ENCODE measurements around the gene HSD17B11. TPM values are rescaled to one million over a fixed set of nuclear protein-coding genes. Genes with fewer than 3 reads are reported as not detected.
"Not testable (repeated sequence)": the region's sequence is repeated elsewhere in the genome, so short reads cannot be mapped to it uniquely, and the experiment has no call there.

The HSD17B11 gene
- polyA plus RNA-seq, 4 donors = 196 to 420 (median 281) TPM

DNA sequence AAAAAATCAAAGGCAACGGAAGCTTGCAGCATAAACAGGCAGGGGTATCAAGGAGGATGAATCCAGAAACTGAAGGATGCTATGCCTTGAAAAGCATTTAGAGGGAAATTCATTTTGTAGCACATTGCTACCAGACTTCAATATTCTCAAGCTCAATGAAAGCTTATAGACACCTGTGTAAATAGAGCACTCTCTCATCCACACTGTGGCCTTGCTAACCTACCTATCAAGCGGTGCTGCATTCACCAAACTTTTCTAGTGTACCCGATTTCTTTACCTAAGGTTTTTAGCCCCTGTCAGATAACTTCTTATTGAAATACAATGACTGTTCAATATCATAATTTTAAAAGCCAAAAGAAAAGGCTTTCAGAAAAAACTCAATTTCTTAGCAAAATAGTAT is 48.1 kb downstream of the HSD17B11 start:
- Histone ChIP-seq H3K27me3 (ENCODE audit: control insufficient read depth in 3 of 3, insufficient read depth in 3 of 3, low read length in 3 of 3) (no peaks in the 10 kb centered on the region), H3K4me3 (ENCODE audit: low read depth in 1 of 3, low read length in 3 of 3) (no peak overlapping the region), H3K4me1 (ENCODE audit: control insufficient read depth in 3 of 3, insufficient read depth in 2 of 3, low read depth in 1 of 3, low read length in 2 of 3) (no peaks in the 10 kb centered on the region), H3K27ac (ENCODE audit: low read depth in 1 of 3, low read length in 2 of 3) (no peak overlapping the region), H3K36me3 (ENCODE audit: control insufficient read depth in 3 of 3, insufficient read depth in 2 of 3, low read depth in 1 of 3, low read length in 3 of 3) (peaks cover 5 to 32% (median 23%) of the 10 kb centered on the region in 3 donors), H3K9me3 (ENCODE audit: control insufficient read depth in 2 of 2, insufficient read depth in 1 of 2, low read depth in 1 of 2, low read length in 1 of 2) (peaks cover 0 to 3% of the 10 kb centered on the region in 2 donors)
- 86 to 93% (median 89%) methylated on average over 3 of the region's 3 CpGs for WGBS, 3 donors
- DNase-seq (no peak), FAIRE-seq (no peak)

DNA sequence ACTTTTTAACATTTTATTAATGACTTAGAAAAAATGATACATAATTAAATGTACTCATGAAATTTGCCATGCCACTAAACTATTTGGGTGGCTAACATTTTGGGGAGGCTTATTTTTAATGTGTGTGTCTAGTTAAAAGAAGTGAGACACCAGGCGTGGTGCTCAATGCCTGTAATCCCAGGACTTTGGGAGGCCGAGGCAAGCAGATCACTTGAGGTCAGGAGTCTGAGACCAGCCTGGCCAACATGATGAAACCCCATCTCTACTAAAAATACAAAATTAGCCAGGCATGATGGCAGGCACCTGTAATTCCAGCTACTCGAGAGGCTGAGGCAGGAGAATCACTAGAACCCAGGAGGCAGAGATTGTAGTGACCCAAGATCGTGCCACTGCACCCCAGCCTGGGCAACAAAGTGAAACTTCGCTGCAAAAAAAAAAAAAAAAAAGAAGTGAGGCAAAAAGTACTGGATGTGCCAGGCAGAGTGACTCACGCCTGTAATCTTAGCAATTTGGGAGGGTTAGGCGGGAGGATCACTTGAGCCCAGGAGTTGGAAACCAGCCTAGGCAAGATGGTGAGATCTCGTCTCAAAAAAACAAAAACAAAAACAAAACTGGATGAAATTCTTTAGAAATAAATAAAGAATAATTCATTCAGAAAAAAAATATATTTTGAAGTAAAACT is 48.9 kb downstream of the HSD17B11 start:
- not testable (repeated sequence) for H3K4me3 ChIP-seq (ENCODE audit: low read depth in 1 of 3, low read length in 3 of 3); H3K4me1 ChIP-seq (ENCODE audit: control insufficient read depth in 3 of 3, insufficient read depth in 2 of 3, low read depth in 1 of 3, low read length in 2 of 3); DNase-seq; H3K9me3 ChIP-seq (ENCODE audit: control insufficient read depth in 2 of 2, insufficient read depth in 1 of 2, low read depth in 1 of 2, low read length in 1 of 2); H3K27me3 ChIP-seq (ENCODE audit: control insufficient read depth in 3 of 3, insufficient read depth in 3 of 3, low read length in 3 of 3); FAIRE-seq; H3K27ac ChIP-seq (ENCODE audit: low read depth in 1 of 3, low read length in 2 of 3)
- WGBS, 3 donors = 80 to 91% (median 89%) methylated on average over 8 of the region's 8 CpGs
- peaks cover 5 to 34% (median 25%) of the 10 kb centered on the region in 3 donors for H3K36me3 ChIP-seq (ENCODE audit: control insufficient read depth in 3 of 3, insufficient read depth in 2 of 3, low read depth in 1 of 3, low read length in 3 of 3)

DNA sequence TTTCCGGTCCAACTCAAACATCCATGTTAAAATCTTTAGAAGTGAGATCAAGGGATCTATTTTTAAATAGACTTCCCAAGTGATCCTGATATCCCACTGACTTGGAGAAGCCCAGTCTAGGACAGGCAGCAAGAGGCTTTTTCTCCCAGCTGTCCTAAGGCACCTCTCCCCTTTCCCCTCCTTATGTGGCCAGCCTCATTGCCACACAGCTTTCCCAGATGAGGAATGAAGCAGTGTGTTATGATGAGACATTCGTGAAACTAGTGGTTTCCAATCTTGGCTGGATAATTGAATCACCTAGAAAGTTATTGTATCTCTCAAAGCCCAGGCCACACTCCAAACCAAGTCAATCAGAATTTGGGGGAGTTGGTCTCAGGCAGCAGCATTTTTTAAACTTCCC is 51.5 kb downstream of the HSD17B11 start:
- DNase-seq (no peak), FAIRE-seq (no peak)
- H3K27me3 ChIP-seq (ENCODE audit: control insufficient read depth in 3 of 3, insufficient read depth in 3 of 3, low read length in 3 of 3) = no peaks in the 10 kb centered on the region
- H3K36me3 ChIP-seq (ENCODE audit: control insufficient read depth in 3 of 3, insufficient read depth in 2 of 3, low read depth in 1 of 3, low read length in 3 of 3) = peaks cover 5 to 33% (median 30%) of the 10 kb centered on the region in 3 donors
- H3K4me3 ChIP-seq (ENCODE audit: low read depth in 1 of 3, low read length in 3 of 3) = no peak overlapping the region
- 94 to 98% (median 97%) methylated on average over 2 of the region's 2 CpGs for WGBS, 3 donors
- H3K27ac ChIP-seq (ENCODE audit: low read depth in 1 of 3, low read length in 2 of 3) = no peak overlapping the region
- no peaks in the 10 kb centered on the region for H3K4me1 ChIP-seq (ENCODE audit: control insufficient read depth in 3 of 3, insufficient read depth in 2 of 3, low read depth in 1 of 3, low read length in 2 of 3)
- no peaks in the 10 kb centered on the region for H3K9me3 ChIP-seq (ENCODE audit: control insufficient read depth in 2 of 2, insufficient read depth in 1 of 2, low read depth in 1 of 2, low read length in 1 of 2)

DNA sequence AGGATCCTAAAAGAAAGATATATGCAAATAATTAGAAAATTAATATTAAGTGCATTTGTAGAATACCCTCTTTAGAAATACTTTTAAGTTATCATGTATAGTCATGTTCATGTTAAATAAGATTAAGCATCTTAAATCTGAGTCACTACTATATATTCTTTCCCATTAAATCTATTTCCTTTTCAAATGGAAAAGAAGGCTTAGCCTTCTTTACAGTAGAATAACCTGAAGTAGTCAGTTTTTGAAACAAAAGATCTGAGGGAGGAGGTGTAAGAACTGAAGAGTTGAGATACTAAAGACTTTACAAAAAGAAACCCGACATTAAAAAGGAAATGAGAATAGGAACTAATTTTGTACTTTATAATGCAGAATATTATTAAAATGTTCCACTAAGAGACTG is 53.6 kb downstream of the HSD17B11 start:
- Histone ChIP-seq H3K27ac (ENCODE audit: low read depth in 1 of 3, low read length in 2 of 3) (no peak overlapping the region), H3K36me3 (ENCODE audit: control insufficient read depth in 3 of 3, insufficient read depth in 2 of 3, low read depth in 1 of 3, low read length in 3 of 3) (peaks cover 5 to 30% (median 28%) of the 10 kb centered on the region in 3 donors), H3K4me1 (ENCODE audit: control insufficient read depth in 3 of 3, insufficient read depth in 2 of 3, low read depth in 1 of 3, low read length in 2 of 3) (no peaks in the 10 kb centered on the region), H3K27me3 (ENCODE audit: control insufficient read depth in 3 of 3, insufficient read depth in 3 of 3, low read length in 3 of 3) (no peaks in the 10 kb centered on the region), H3K4me3 (ENCODE audit: low read depth in 1 of 3, low read length in 3 of 3) (no peak overlapping the region), H3K9me3 (ENCODE audit: control insufficient read depth in 2 of 2, insufficient read depth in 1 of 2, low read depth in 1 of 2, low read length in 1 of 2) (peaks cover 0 to 10% of the 10 kb centered on the region in 2 donors)
- no peak for DNase-seq
- FAIRE-seq = no peak
- 73 to 95% (median 90%) methylated on average over 1 of the region's 1 CpG for WGBS, 3 donors

DNA sequence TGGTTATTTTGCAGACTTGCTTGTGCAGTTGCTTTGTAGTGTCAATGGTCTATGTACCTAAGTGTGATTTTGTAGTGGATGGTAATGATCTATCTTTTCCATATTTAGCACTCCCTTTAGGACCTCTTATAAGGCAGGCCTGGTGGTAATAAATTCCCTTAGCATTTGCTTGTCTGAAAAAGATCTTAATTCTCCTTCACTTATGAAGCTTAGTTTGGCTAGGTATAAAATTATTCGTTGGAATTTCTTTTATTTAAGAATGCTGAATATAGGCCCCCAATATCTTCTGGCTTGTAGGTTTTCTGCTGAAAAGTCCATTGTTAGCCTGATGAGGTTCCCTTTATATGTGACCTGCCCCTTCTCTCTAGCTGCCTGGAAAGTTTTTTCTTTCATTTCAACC is 57.7 kb downstream of the HSD17B11 start:
- H3K9me3 ChIP-seq (ENCODE audit: control insufficient read depth in 2 of 2, insufficient read depth in 1 of 2, low read depth in 1 of 2, low read length in 1 of 2) = peaks cover 0 to 10% of the 10 kb centered on the region in 2 donors
- FAIRE-seq (no peak), DNase-seq (no peak)
- WGBS, 3 donors = 97 to 100% (median 100%) methylated on average over 1 of the region's 1 CpG
- no peak overlapping the region for H3K4me3 ChIP-seq (ENCODE audit: low read depth in 1 of 3, low read length in 3 of 3)
- no peak overlapping the region for H3K27ac ChIP-seq (ENCODE audit: low read depth in 1 of 3, low read length in 2 of 3)
- H3K27me3 ChIP-seq (ENCODE audit: control insufficient read depth in 3 of 3, insufficient read depth in 3 of 3, low read length in 3 of 3) = no peaks in the 10 kb centered on the region
- peaks cover 0 to 12% (median 10%) of the 10 kb centered on the region in 3 donors for H3K36me3 ChIP-seq (ENCODE audit: control insufficient read depth in 3 of 3, insufficient read depth in 2 of 3, low read depth in 1 of 3, low read length in 3 of 3)
- H3K4me1 ChIP-seq (ENCODE audit: control insufficient read depth in 3 of 3, insufficient read depth in 2 of 3, low read depth in 1 of 3, low read length in 2 of 3) = no peaks in the 10 kb centered on the region

DNA sequence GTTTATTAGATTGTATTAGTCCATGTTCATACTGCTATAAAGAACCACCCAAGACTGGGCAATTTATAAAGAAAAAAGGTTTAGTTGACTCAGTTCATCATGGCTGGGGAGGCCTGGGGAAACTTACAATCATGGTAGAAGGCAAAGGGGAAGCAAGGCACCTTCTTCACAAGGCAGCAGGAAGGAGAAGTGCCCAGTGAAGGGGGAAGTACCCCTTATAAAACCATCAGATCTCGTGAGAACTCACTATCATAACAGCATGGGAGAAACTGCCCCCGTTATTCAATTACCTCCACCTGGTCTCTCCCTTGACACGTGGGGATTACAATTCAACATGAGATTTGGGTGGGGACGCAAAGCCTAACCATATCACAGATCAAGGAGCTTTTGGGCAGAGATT is 60.2 kb downstream of the HSD17B11 start:
- no peak overlapping the region for H3K27ac ChIP-seq (ENCODE audit: low read depth in 1 of 3, low read length in 2 of 3)
- peaks cover 0 to 2% (median 2%) of the 10 kb centered on the region in 3 donors for H3K36me3 ChIP-seq (ENCODE audit: control insufficient read depth in 3 of 3, insufficient read depth in 2 of 3, low read depth in 1 of 3, low read length in 3 of 3)
- peaks cover 0 to 10% of the 10 kb centered on the region in 2 donors for H3K9me3 ChIP-seq (ENCODE audit: control insufficient read depth in 2 of 2, insufficient read depth in 1 of 2, low read depth in 1 of 2, low read length in 1 of 2)
- H3K4me3 ChIP-seq (ENCODE audit: low read depth in 1 of 3, low read length in 3 of 3) = no peak overlapping the region
- H3K4me1 ChIP-seq (ENCODE audit: control insufficient read depth in 3 of 3, insufficient read depth in 2 of 3, low read depth in 1 of 3, low read length in 2 of 3) = peaks cover 0 to 5% (median 0%) of the 10 kb centered on the region in 3 donors
- H3K27me3 ChIP-seq (ENCODE audit: control insufficient read depth in 3 of 3, insufficient read depth in 3 of 3, low read length in 3 of 3) = no peaks in the 10 kb centered on the region
- WGBS, 3 donors = 89 to 91% (median 90%) methylated on average over 4 of the region's 4 CpGs
- DNase-seq (no peak), FAIRE-seq (no peak)

DNA sequence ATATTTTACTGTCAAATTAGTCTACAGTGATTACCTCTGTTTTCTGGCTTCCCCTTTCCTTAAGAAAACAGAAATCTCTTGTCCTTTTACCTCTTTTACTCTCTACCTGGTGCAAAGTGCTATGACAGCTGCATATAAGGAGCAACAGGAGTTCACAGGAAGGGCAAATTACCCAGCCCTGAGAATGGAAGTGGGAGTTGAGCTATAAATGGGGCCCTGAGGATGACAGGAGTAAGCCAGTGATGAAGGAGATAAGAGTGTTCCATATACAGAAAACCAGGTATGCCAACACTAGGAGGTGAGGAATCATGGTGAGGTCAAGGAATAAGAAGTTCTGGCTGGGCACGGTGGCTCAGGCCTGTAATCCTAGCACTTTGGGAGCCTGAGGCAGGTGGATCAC is 63.9 kb downstream of the HSD17B11 start:
- DNase-seq (peak in 1 of 2 donors; percentile 31), FAIRE-seq (no peak)
- 81 to 96% (median 95%) methylated on average over 1 of the region's 1 CpG for WGBS, 3 donors
- no peak overlapping the region for H3K27ac ChIP-seq (ENCODE audit: low read depth in 1 of 3, low read length in 2 of 3)
- H3K9me3 ChIP-seq (ENCODE audit: control insufficient read depth in 2 of 2, insufficient read depth in 1 of 2, low read depth in 1 of 2, low read length in 1 of 2) = no peaks in the 10 kb centered on the region
- H3K4me1 ChIP-seq (ENCODE audit: control insufficient read depth in 3 of 3, insufficient read depth in 2 of 3, low read depth in 1 of 3, low read length in 2 of 3) = peaks cover 0 to 7% (median 0%) of the 10 kb centered on the region in 3 donors
- no peak overlapping the region for H3K4me3 ChIP-seq (ENCODE audit: low read depth in 1 of 3, low read length in 3 of 3)
- no peaks in the 10 kb centered on the region for H3K36me3 ChIP-seq (ENCODE audit: control insufficient read depth in 3 of 3, insufficient read depth in 2 of 3, low read depth in 1 of 3, low read length in 3 of 3)
- H3K27me3 ChIP-seq (ENCODE audit: control insufficient read depth in 3 of 3, insufficient read depth in 3 of 3, low read length in 3 of 3) = no peaks in the 10 kb centered on the region

DNA sequence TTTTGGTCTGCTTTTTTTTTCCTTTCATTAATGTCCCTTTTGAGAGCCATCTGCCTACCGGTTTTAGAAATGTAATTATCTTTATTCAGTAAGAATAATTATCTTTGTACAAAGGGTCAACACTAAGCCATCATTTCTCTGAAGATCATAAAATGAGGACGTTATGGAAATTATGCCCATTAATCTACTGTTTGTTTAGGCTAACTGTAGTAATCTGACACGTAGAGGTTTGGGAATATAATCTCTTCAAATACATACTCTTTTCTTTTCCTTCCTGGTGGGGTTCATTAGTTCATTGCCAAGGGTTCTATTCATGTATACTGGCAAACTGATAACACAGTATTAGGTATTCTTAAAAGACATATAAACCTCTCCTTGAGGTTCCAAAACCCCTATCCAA is 64.5 kb downstream of the HSD17B11 start:
- FAIRE-seq (no peak), DNase-seq (no peak)
- H3K36me3 ChIP-seq (ENCODE audit: control insufficient read depth in 3 of 3, insufficient read depth in 2 of 3, low read depth in 1 of 3, low read length in 3 of 3) = no peaks in the 10 kb centered on the region
- no peak overlapping the region for H3K4me3 ChIP-seq (ENCODE audit: low read depth in 1 of 3, low read length in 3 of 3)
- no peaks in the 10 kb centered on the region for H3K9me3 ChIP-seq (ENCODE audit: control insufficient read depth in 2 of 2, insufficient read depth in 1 of 2, low read depth in 1 of 2, low read length in 1 of 2)
- H3K4me1 ChIP-seq (ENCODE audit: control insufficient read depth in 3 of 3, insufficient read depth in 2 of 3, low read depth in 1 of 3, low read length in 2 of 3) = peaks cover 0 to 8% (median 0%) of the 10 kb centered on the region in 3 donors
- H3K27me3 ChIP-seq (ENCODE audit: control insufficient read depth in 3 of 3, insufficient read depth in 3 of 3, low read length in 3 of 3) = no peaks in the 10 kb centered on the region
- no peak overlapping the region for H3K27ac ChIP-seq (ENCODE audit: low read depth in 1 of 3, low read length in 2 of 3)
- WGBS, 3 donors = 38 to 47% (median 46%) methylated on average over 3 of the region's 3 CpGs

DNA sequence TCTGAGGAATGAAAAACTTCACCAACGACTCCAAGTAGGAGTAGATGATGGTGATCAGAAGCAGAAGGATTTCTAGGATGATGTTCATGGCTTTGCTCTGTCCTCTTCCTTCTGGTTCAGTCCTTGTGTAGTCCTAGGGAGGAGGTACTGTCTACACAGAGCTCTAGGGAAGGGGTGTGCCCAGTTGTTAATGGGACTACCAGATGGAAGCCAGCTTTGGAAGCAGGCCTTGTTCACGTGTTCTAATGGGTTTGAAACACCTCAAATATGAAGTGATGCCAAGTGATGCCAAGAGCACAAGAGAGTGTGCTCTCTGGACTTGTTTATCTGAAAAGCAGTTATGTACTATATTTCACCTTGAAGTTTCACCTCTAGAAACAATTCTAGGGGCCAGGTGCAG is 68.2 kb downstream of the HSD17B11 start, which contains the start of gene HSD17B13:
Gene HSD17B13, minus strand, starts transcription at position 129 of the 400 bp plus-strand sequence. Its CDS starts 41 bp downstream, at position 88.
- WGBS, 3 donors = 61 to 66% (median 62%) methylated on average over 2 of the region's 2 CpGs
- no peaks in the 10 kb centered on the region for H3K9me3 ChIP-seq (ENCODE audit: control insufficient read depth in 2 of 2, insufficient read depth in 1 of 2, low read depth in 1 of 2, low read length in 1 of 2)
- no peak within 1 kb of the TSS for H3K27ac ChIP-seq (ENCODE audit: low read depth in 1 of 3, low read length in 2 of 3)
- no peak within 1 kb of the TSS for H3K4me3 ChIP-seq (ENCODE audit: low read depth in 1 of 3, low read length in 3 of 3)
- H3K4me1 ChIP-seq (ENCODE audit: control insufficient read depth in 3 of 3, insufficient read depth in 2 of 3, low read depth in 1 of 3, low read length in 2 of 3) = peaks cover 0 to 8% (median 0%) of the 10 kb centered on the region in 3 donors
- DNase-seq (no peak), FAIRE-seq (no peak)
- H3K27me3 ChIP-seq (ENCODE audit: control insufficient read depth in 3 of 3, insufficient read depth in 3 of 3, low read length in 3 of 3) = no peaks in the 10 kb centered on the region
- H3K36me3 ChIP-seq (ENCODE audit: control insufficient read depth in 3 of 3, insufficient read depth in 2 of 3, low read depth in 1 of 3, low read length in 3 of 3) = no peaks in the 10 kb centered on the region
